Cardiac fibroblast (primary cell): ENCODE data around the gene NUB1.

Experiments used
- DNase-seq, 2 donors: peaks; one replicate each; pipeline versions ENCODE4 v3.0.0 to v3.0.0-alpha.2; 2010; ENCODE audit warnings: low read depth in 2 of 2
- H3K4me3 ChIP-seq, 2 donors: replicated peaks in 1 of 2; 1 replicate in 1 of 2; 2 replicates in 1 of 2; pipeline ENCODE4 v1.5.1; 2011; ENCODE audit warnings: low read depth in 2 of 2, low read length in 2 of 2, mild to moderate bottlenecking in 2 of 2, moderate library complexity in 1 of 2
- CTCF ChIP-seq: IDR thresholded peaks from one replicate; pipeline ENCODE4 v1.5.1; 2011; ENCODE audit warnings: low read depth, mild to moderate bottlenecking, low read length, inconsistent platforms

The NUB1 gene

GRCh38 chr7:151367284-151367683 is 25.7 kb downstream of the NUB1 start:
- peak; percentile 11 to 24 for DNase-seq
- no peak overlapping the region for H3K4me3 ChIP-seq
- no peak for TF ChIP-seq CTCF

GRCh38 chr7:151368136-151368571 is 26.5 kb downstream of the NUB1 start:
- peak; percentile 78 to 80 for DNase-seq
- H3K4me3 ChIP-seq = no peak overlapping the region
- TF ChIP-seq CTCF = peak; percentile 96

GRCh38 chr7:151371266-151371665 is 29.7 kb downstream of the NUB1 start:
- H3K4me3 ChIP-seq = no peak overlapping the region
- TF ChIP-seq CTCF = no peak
- DNase-seq = no peak

- TF ChIP-seq CTCF = no peak
- DNase-seq = no peak
- no peak overlapping the region for H3K4me3 ChIP-seq
Observed at GRCh38 chr7:151372612-151373265, 31.1 kb downstream of the NUB1 start.

GRCh38 chr7:151373599-151373998 is 32.0 kb downstream of the NUB1 start:
- H3K4me3 ChIP-seq = no peak overlapping the region
- TF ChIP-seq CTCF = no peak
- DNase-seq = no peak

GRCh38 chr7:151374139-151374538 is 32.5 kb downstream of the NUB1 start:
- no peak for DNase-seq
- H3K4me3 ChIP-seq = no peak overlapping the region
- TF ChIP-seq CTCF = no peak

- no peak for TF ChIP-seq CTCF
- DNase-seq = no peak
Observed at GRCh38 chr7:151374726-151375125, 33.1 kb downstream of the NUB1 start.

More at GRCh38 chr7:151374726-151375125, 33.1 kb downstream of the NUB1 start:
- no peak overlapping the region for H3K4me3 ChIP-seq
